IMR-90 (cell line): ENCODE measurements around the gene RALGAPB.

Experiments used
- BHLHE40 ChIP-seq: fragments of 150-350 bp; IDR thresholded peaks from 2 replicates; pipeline ENCODE4 v1.6.1; 2016; ENCODE audit warnings: mild to moderate bottlenecking, low read depth, low read length
- CEBPB ChIP-seq: IDR thresholded peaks from 2 replicates; pipeline ENCODE4 v1.6.1; 2012; ENCODE audit warnings: low read depth, low read length, improper control_type of control experiment
- CHD1 ChIP-seq: IDR thresholded peaks from 2 replicates; pipeline ENCODE4 v1.6.1; 2012; ENCODE audit warnings: low read depth, low read length, improper control_type of control experiment
- FOS ChIP-seq: fragments of 150-350 bp; IDR thresholded peaks from 2 replicates; pipeline ENCODE4 v1.6.1; 2016; ENCODE audit warnings: low read depth, low read length
- MAFK ChIP-seq: IDR thresholded peaks from 2 replicates; pipeline ENCODE4 v1.6.1; 2012; ENCODE audit warnings: low read depth, low read length, improper control_type of control experiment
- MAZ ChIP-seq: IDR thresholded peaks from 2 replicates; pipeline ENCODE4 v1.6.1; 2012; ENCODE audit warnings: low read depth, mild to moderate bottlenecking, low read length, improper control_type of control experiment, moderate library complexity, borderline replicate concordance
- NFE2L2 ChIP-seq: fragments of 150-350 bp; IDR thresholded peaks from 2 replicates; pipeline ENCODE4 v1.6.1; 2016; ENCODE audit warnings: low read depth, mild to moderate bottlenecking, low read length
- POLR2A ChIP-seq: IDR thresholded peaks from 2 replicates; pipeline ENCODE4 v1.6.1; 2012; ENCODE audit warnings: mild to moderate bottlenecking, low read depth, low read length
- RAD21 ChIP-seq: IDR thresholded peaks from 2 replicates; pipeline ENCODE4 v1.6.1; 2012; ENCODE audit warnings: low read length, improper control_type of control experiment
- RCOR1 ChIP-seq: IDR thresholded peaks from 2 replicates; pipeline ENCODE4 v1.6.1; 2012; ENCODE audit warnings: mild to moderate bottlenecking, low read length, improper control_type of control experiment; ENCODE audit not compliant: insufficient replicate concordance
- TF ChIP-seq, protein P1 (sequence below): conservative IDR thresholded peaks from 2 replicates; pipeline ENCODE4 v1.5.1; 2012; ENCODE audit warnings: mild to moderate bottlenecking, low read depth, low read length, improper control_type of control experiment
- TF ChIP-seq, protein P2 (sequence below): fragments of 150-350 bp; IDR thresholded peaks from 2 replicates; pipeline ENCODE4 v1.6.1; 2017; ENCODE audit warnings: mild to moderate bottlenecking, antibody characterized with exemption, low read length, low read depth

DNA sequence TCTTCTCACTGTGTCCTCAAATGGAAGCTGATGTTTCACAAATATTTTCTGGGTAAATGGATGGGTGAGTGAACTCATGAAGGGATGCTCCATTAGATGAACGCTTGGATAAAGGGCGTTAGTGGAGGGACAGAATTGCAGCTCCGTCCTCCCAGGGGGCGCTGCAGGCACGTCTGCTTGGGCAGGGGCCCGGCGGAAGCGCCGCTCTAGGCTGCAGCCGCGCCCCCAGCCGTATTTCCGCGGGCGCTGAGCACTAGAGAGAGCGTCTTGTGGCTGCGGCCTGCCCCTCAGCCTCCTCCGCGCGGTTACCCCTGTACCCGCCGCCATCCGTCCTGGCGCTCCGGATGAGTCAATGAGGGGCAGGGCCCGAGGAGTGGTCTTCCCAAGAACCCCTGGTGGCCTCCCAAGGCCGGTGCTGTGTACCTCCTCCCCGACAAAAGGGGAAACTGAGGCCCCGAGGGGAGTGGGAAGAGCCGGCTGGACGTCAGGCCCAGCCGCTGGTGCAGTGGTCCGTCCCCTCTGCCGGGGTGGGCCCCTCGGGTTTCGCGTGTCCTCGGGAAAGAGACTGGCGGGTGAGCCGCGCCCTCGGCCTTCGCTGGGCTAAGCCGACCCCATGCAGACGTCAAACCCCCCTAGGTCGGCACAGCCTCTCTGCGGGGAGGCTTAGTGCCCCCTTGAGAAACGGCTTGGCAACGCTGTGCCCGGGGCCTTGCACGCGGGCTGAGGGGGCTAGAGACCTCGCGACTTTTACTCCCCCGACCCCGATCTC is 26.0 kb upstream of the RALGAPB start:
- TF ChIP-seq, protein P1, sequence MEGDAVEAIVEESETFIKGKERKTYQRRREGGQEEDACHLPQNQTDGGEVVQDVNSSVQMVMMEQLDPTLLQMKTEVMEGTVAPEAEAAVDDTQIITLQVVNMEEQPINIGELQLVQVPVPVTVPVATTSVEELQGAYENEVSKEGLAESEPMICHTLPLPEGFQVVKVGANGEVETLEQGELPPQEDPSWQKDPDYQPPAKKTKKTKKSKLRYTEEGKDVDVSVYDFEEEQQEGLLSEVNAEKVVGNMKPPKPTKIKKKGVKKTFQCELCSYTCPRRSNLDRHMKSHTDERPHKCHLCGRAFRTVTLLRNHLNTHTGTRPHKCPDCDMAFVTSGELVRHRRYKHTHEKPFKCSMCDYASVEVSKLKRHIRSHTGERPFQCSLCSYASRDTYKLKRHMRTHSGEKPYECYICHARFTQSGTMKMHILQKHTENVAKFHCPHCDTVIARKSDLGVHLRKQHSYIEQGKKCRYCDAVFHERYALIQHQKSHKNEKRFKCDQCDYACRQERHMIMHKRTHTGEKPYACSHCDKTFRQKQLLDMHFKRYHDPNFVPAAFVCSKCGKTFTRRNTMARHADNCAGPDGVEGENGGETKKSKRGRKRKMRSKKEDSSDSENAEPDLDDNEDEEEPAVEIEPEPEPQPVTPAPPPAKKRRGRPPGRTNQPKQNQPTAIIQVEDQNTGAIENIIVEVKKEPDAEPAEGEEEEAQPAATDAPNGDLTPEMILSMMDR: peak; percentile 97
- TF ChIP-seq CEBPB (no peak), POLR2A (peak; percentile 90), FOS (peak; percentile 4; the same call in 1 of the 2 replicates), MAFK (no peak), MAZ (peak; percentile 74; the same call in 1 of the 2 replicates), CHD1 (0 out of 2 replicates have a peak, but pooled peaks have one; percentile 41), RCOR1 (no peak), BHLHE40 (0 out of 2 replicates have a peak, but pooled peaks have one; percentile 32), NFE2L2 (no peak), RAD21 (peak; percentile 46)
- TF ChIP-seq, protein P2, sequence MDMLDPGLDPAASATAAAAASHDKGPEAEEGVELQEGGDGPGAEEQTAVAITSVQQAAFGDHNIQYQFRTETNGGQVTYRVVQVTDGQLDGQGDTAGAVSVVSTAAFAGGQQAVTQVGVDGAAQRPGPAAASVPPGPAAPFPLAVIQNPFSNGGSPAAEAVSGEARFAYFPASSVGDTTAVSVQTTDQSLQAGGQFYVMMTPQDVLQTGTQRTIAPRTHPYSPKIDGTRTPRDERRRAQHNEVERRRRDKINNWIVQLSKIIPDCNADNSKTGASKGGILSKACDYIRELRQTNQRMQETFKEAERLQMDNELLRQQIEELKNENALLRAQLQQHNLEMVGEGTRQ: no peak
